ENCODE results near the gene TBC1D22A. TPM values are rescaled to one million over a fixed set of nuclear protein-coding genes. Genes with fewer than 3 reads are reported as not detected.
A peak's percentile ranks its signal among the peaks of the same experiment; 100 is the strongest.
"Not testable (repeated sequence)": the region's sequence is repeated elsewhere in the genome, so short reads cannot be mapped to it uniquely, and the experiment has no call there.

The TBC1D22A gene
- total RNA-seq, 4 donors from 2014 or later = 18.8 to 25.2 (median 23.1) TPM

GRCh38 chr22:46732041-46732379 lies 30.4 kb upstream of the TBC1D22A start:
- Histone ChIP-seq H3K4me3 (no peak overlapping the region), H3K27ac (peak overlapping the region; percentile 52 to 79 (median 70)), H3K27me3 (no peaks in the 10 kb centered on the region), H3K9me3 (no peaks in the 10 kb centered on the region), H3K4me1 (peaks cover 75 to 78% of the 10 kb centered on the region in 2 donors), H3K36me3 (no peaks in the 10 kb centered on the region)
- intact Hi-C loops (cut with DNase I; ENCODE audit: low total_unique reads) (no loop called here), in situ Hi-C loops (cut with MboI; ENCODE audit: low sequenced_read_pairs in 4 of 4) (no loop called here)
- peak in 1 of 2 donors; percentile 18 for ATAC-seq
- TF ChIP-seq CTCF (IDR thresholded peaks at IDR 0.05 in 4 of 5, conservative IDR thresholded peaks at IDR 0.05 in 1 of 5) (no peak), POLR2A (IDR thresholded peaks at IDR 0.05) (no peak)
- DNase-seq = no peak

GRCh38 chr22:46732513-46732912 lies 29.9 kb upstream of the TBC1D22A start:
- Histone ChIP-seq H3K27me3 (no peaks in the 10 kb centered on the region), H3K4me1 (peaks cover 77 to 81% of the 10 kb centered on the region in 2 donors), H3K27ac (peak overlapping the region; percentile 52 to 79 (median 70)), H3K9me3 (no peaks in the 10 kb centered on the region), H3K4me3 (no peak overlapping the region), H3K36me3 (no peaks in the 10 kb centered on the region)
- TF ChIP-seq POLR2A (IDR thresholded peaks at IDR 0.05) (no peak), CTCF (IDR thresholded peaks at IDR 0.05 in 4 of 5, conservative IDR thresholded peaks at IDR 0.05 in 1 of 5) (no peak)
- intact Hi-C loops (cut with DNase I; ENCODE audit: low total_unique reads) = no loop called here
- no peak for DNase-seq
- no peak for ATAC-seq
- in situ Hi-C loops (cut with MboI; ENCODE audit: low sequenced_read_pairs in 4 of 4) = no loop called here

GRCh38 chr22:46734213-46734722 lies 28.2 kb upstream of the TBC1D22A start:
- in situ Hi-C loops (cut with MboI; ENCODE audit: low sequenced_read_pairs in 4 of 4); ATAC-seq; intact Hi-C loops (cut with DNase I; ENCODE audit: low total_unique reads); DNase-seq; H3K36me3 ChIP-seq; H3K27me3 ChIP-seq; H3K9me3 ChIP-seq; H3K4me3 ChIP-seq: not testable (repeated sequence)
- Histone ChIP-seq H3K4me1 (peaks cover 69 to 71% of the 10 kb centered on the region in 2 donors), H3K27ac (peak overlapping the region in 1 of 4 donors; percentile 87)

GRCh38 chr22:46734830-46735453 lies 27.5 kb upstream of the TBC1D22A start:
- no peak for ATAC-seq
- no peak for DNase-seq
- Histone ChIP-seq H3K4me3 (no peak overlapping the region), H3K27ac (peak overlapping the region; percentile 87 to 94 (median 92)), H3K9me3 (no peaks in the 10 kb centered on the region), H3K27me3 (no peaks in the 10 kb centered on the region), H3K4me1 (peaks cover 73 to 75% of the 10 kb centered on the region in 2 donors), H3K36me3 (no peaks in the 10 kb centered on the region)
- intact Hi-C loops (cut with DNase I; ENCODE audit: low total_unique reads) (loop anchor here (5.0 kb wide), 1 partner anchor 158 kb away; no protein-coding TSS in a partner anchor), in situ Hi-C loops (cut with MboI; ENCODE audit: low sequenced_read_pairs in 4 of 4) (no loop called here)
- TF ChIP-seq POLR2A (IDR thresholded peaks at IDR 0.05) = no peak

- no peak for ATAC-seq
- H3K4me3 ChIP-seq = peak overlapping the region; percentile 31 to 79 (median 66)
- no peak for TF ChIP-seq POLR2A (IDR thresholded peaks at IDR 0.05)
- TF ChIP-seq CTCF (IDR thresholded peaks at IDR 0.05 in 4 of 5, conservative IDR thresholded peaks at IDR 0.05 in 1 of 5) = no peak
- in situ Hi-C loops (cut with MboI; ENCODE audit: low sequenced_read_pairs in 4 of 4) = no loop called here
- no peak for DNase-seq
- no peaks in the 10 kb centered on the region for H3K27me3 ChIP-seq
- no peaks in the 10 kb centered on the region for H3K36me3 ChIP-seq
- H3K4me1 ChIP-seq = peaks cover 74 to 77% of the 10 kb centered on the region in 2 donors
- H3K9me3 ChIP-seq = no peaks in the 10 kb centered on the region
- intact Hi-C loops (cut with DNase I; ENCODE audit: low total_unique reads) = loop anchor here (5.0 kb wide), 1 partner anchor 159 kb away; no protein-coding TSS in a partner anchor
- H3K27ac ChIP-seq = peak overlapping the region; percentile 87 to 94 (median 92)
Measured at GRCh38 chr22:46735747-46736608, 26.5 kb upstream of the TBC1D22A start.

Measured in gastrocnemius medialis (tissue), 4 donors.